DND-41 (cell line): ENCODE results near the gene SEPTIN10.

Experiments used
- ATAC-seq: fragments of 200-7000 bp; cut with Tn5 transposase; 3 replicates; pipeline ENCODE4 v1.9.1; 2021; ENCODE audit warnings: low read depth; ENCODE audit not compliant: insufficient read depth
- DNase-seq: peaks from one replicate; pipeline ENCODE4 v3.0.0-alpha.2; 2020
- H2AFZ ChIP-seq: 2 replicates; pipeline ENCODE4 v1.6.0; 2012; ENCODE audit warnings: low read depth, low read length
- H3K27ac ChIP-seq: 2 replicates; pipeline ENCODE4 v1.5.1; 2012; ENCODE audit warnings: low read length, inconsistent platforms
- H3K27me3 ChIP-seq: fragments of 200-600 bp; sonication (generic); 2 replicates; pipeline ENCODE4 v1.6.0; 2012; ENCODE audit warnings: low read length, mild to moderate bottlenecking, inconsistent platforms; ENCODE audit not compliant: insufficient read depth, poor library complexity
- H3K36me3 ChIP-seq: 2 replicates; pipeline ENCODE4 v1.5.1; 2012; ENCODE audit warnings: low read length, inconsistent platforms; ENCODE audit not compliant: insufficient read depth
- H3K4me1 ChIP-seq: 2 replicates; pipeline ENCODE4 v1.5.1; 2012; ENCODE audit warnings: mild to moderate bottlenecking, low read length; ENCODE audit not compliant: insufficient read depth
- H3K4me2 ChIP-seq: 2 replicates; pipeline ENCODE4 v1.6.0; 2012; ENCODE audit warnings: mild to moderate bottlenecking, moderate library complexity, low read length, inconsistent platforms; ENCODE audit not compliant: insufficient read depth
- H3K4me3 ChIP-seq, 2 experiments: fragments of 200-600 bp in 1 of 2; shearing (Covaris generic) in 1 of 2; 2 replicates each; pipeline ENCODE4 v1.5.1; 2012 to 2016; ENCODE audit warnings: inconsistent platforms in 2 of 2, low read length in 2 of 2, mild to moderate bottlenecking in 2 of 2, low read depth in 1 of 2, moderate library complexity in 1 of 2
- H3K79me2 ChIP-seq: 2 replicates; pipeline ENCODE4 v1.6.0; 2012; ENCODE audit warnings: low read length, inconsistent platforms; ENCODE audit not compliant: insufficient read depth
- H3K9ac ChIP-seq: 2 replicates; pipeline ENCODE4 v1.6.0; 2012; ENCODE audit warnings: low read depth, mild to moderate bottlenecking, inconsistent platforms, low read length, moderate library complexity
- H3K9me3 ChIP-seq: 2 replicates; pipeline ENCODE4 v1.5.1; 2012; ENCODE audit warnings: low read length, moderate library complexity, mild to moderate bottlenecking, inconsistent platforms; ENCODE audit not compliant: insufficient read depth, severe bottlenecking
- H4K20me1 ChIP-seq: 2 replicates; pipeline ENCODE4 v1.6.0; 2012; ENCODE audit warnings: low read length; ENCODE audit not compliant: insufficient read depth
- CTCF ChIP-seq: IDR thresholded peaks from 2 replicates; pipeline ENCODE4 v1.5.1; 2012; ENCODE audit warnings: borderline replicate concordance, low read length, moderate library complexity, mild to moderate bottlenecking; ENCODE audit not compliant: poor library complexity, severe bottlenecking; ENCODE audit errors: extremely low read depth
- EZH2 ChIP-seq: IDR thresholded peaks from 3 replicates; pipeline ENCODE4 v1.6.1; 2012; ENCODE audit warnings: borderline replicate concordance, low read depth, mild to moderate bottlenecking, moderate library complexity, low read length, inconsistent platforms; ENCODE audit not compliant: severe bottlenecking

Gene SEPTIN10

GRCh38 chr2:109649736-109650695 is 36.2 kb upstream of the SEPTIN10 start:
- H4K20me1 ChIP-seq, result no peaks in the 10 kb centered on the region; the same call in 1 of the 2 replicates
- H3K27me3 ChIP-seq, result peaks cover 6% of the 10 kb centered on the region
- H3K79me2 ChIP-seq, result no peaks in the 10 kb centered on the region
- H3K4me3 ChIP-seq, result no peak overlapping the region
- H3K9ac ChIP-seq, result no peak overlapping the region
- TF ChIP-seq CTCF (no peak), EZH2 (no peak)
- DNase-seq (no peak), ATAC-seq (no peak)
- H3K9me3 ChIP-seq, result no peaks in the 10 kb centered on the region
- no peak overlapping the region for H2AFZ ChIP-seq
- H3K4me2 ChIP-seq, result no peak overlapping the region
- no peak overlapping the region for H3K27ac ChIP-seq
- no peaks in the 10 kb centered on the region for H3K4me1 ChIP-seq
- no peaks in the 10 kb centered on the region for H3K36me3 ChIP-seq

- TF ChIP-seq EZH2, result no peak
- no peak for TF ChIP-seq CTCF
- Histone ChIP-seq H4K20me1 (no peaks in the 10 kb centered on the region; the same call in 1 of the 2 replicates), H3K9me3 (no peaks in the 10 kb centered on the region), H3K27ac (no peak overlapping the region), H3K4me3 (no peak overlapping the region), H3K79me2 (no peaks in the 10 kb centered on the region), H3K4me1 (no peaks in the 10 kb centered on the region), H3K9ac (no peak overlapping the region), H3K36me3 (no peaks in the 10 kb centered on the region), H3K4me2 (no peak overlapping the region), H2AFZ (no peak overlapping the region), H3K27me3 (peaks cover 6% of the 10 kb centered on the region)
- ATAC-seq (no peak), DNase-seq (no peak)
These were observed 34.3 kb upstream of the SEPTIN10 start for GRCh38 chr2:109648041-109648527.

- peaks cover 6% of the 10 kb centered on the region for H3K27me3 ChIP-seq
- TF ChIP-seq EZH2, result no peak
- TF ChIP-seq CTCF, result no peak
- no peaks in the 10 kb centered on the region for H3K4me1 ChIP-seq
- no peaks in the 10 kb centered on the region; the same call in 1 of the 2 replicates for H4K20me1 ChIP-seq
- no peaks in the 10 kb centered on the region for H3K36me3 ChIP-seq
- no peak overlapping the region for H2AFZ ChIP-seq
- no peak overlapping the region for H3K27ac ChIP-seq
- no peak overlapping the region for H3K4me2 ChIP-seq
- H3K4me3 ChIP-seq, result no peak overlapping the region
- no peak for ATAC-seq
- H3K9ac ChIP-seq, result no peak overlapping the region
- DNase-seq, result no peak
- H3K9me3 ChIP-seq, result no peaks in the 10 kb centered on the region
- no peaks in the 10 kb centered on the region for H3K79me2 ChIP-seq
These were observed 33.9 kb upstream of the SEPTIN10 start for GRCh38 chr2:109647636-109648035.
